NCI-H446 treated with DMSO at 0.1 percent for 48 hours (cell line): Measurements from ENCODE around the gene CDIPT.
A peak's percentile ranks its signal among the peaks of the same experiment; 100 is the strongest.
"Not testable (repeated sequence)": the region's sequence is repeated elsewhere in the genome, so short reads cannot be mapped to it uniquely, and the experiment has no call there.

Experiments
- DNase-seq: peaks from one replicate; lab custom pipeline; 2025; lab: John Stamatoyannopoulos, UW

CDIPT gene

DNA sequence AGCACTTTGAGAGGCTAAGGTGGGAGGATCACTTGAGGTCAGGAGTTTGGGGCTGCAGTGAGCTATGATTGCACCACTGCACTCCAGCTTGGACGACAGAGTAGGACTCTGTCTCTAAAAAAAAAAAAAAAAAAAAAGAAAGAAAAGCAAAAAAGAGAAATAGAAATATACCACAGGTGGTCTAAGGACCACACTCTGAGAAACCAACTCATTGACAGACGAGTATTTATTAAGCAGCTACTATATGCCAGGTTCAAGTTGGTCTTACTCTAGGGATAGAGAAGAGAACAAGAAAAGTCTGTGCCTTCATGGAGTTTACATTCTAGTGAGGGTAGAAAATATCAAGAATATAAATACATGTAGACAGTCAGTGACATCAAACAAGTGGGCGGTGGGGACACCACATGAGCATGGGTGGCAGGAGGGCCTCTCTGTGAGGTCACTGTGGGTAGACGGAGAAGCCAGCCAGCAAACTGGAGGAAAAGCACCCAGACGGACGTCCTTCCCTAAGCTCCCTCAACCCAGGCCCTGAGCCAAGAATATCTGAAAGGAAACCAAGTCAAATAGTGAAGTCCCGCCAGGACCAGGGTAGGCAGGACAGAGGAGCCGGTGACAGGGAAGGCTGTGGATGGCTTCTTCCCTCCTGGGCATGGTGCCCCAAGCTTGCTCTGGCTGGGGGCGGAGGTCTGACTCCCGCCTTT, 4.7 kb downstream of the CDIPT start:
- DNase-seq, result no peak

DNA sequence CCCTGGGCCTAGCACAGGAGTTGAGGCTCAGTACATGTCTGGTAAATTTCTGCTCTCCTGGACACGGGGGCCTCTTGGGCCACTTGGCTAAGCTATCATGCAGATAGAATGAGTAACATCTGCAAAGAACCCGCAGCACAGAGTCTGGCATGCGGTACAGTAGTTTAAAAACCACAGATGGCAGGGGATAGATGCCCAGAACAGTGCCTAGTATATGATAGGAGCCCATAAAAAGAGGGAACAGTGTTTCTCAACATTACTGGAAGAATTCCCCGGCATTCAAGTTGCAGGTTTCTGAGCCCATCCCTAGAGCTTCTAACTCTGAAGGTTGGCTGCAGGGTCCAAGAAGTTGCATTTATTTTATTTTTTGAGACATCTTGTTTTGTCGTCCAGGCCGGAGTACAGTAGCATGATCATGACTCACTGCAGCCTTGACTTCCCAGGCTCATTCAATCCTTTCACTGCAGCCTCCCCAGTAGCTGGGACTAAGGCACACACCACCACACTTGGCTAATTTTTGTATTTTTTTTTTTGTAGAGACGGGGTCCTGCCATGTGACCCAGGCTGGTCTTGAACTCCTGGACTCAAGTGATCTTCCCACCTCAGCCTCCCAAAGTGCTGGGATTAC, 5.8 kb downstream of the CDIPT start:
- DNase-seq, result peak; percentile 48

DNA sequence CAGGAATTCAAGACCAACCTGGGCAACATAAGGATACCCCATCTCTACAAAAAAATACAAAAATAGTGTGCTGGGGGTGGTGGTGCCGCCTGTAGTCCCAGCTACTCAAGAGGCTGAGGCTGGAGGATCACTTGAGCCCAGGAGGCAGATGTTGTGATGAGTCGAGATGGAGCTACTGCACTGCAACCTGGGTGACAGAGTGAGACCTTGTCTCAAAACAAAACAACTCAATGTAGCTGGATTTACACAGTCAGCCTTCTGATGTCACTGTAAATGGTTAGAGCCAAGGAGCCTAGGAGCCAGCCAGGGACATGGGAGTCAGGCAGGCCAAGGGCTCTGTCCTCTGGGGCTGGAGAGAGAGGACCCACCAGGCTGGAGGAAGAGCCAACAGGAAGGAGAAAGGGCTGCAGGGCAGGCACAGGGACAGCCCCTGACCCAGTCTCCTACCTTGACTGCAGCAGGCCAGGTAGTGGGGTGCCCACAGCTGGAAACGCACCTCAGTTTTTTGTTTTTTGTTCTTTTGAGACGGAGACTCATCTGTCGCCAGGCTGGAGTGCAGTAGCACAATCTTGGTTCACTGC, 8.4 kb downstream of the CDIPT start:
- no peak for DNase-seq

DNA sequence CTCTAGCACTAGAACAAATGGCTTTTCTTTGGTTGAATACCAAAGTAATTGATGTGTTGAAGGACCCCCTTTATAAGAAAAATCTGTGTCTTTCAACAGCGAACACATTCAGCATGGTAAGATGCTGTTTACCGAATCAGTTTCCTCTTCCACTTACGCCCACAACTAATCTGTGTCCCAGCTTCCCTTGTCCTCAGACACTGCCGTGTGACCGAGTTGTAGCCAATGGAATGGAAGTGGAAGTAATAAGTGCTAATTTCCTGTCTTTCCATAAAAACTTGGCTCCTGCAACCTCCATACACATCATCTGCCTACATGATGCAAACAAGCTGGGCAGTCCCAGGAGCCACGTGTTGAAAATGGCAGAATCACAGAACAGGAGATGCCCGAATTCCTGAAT, 10.4 kb downstream of the CDIPT start:
- no peak for DNase-seq

DNA sequence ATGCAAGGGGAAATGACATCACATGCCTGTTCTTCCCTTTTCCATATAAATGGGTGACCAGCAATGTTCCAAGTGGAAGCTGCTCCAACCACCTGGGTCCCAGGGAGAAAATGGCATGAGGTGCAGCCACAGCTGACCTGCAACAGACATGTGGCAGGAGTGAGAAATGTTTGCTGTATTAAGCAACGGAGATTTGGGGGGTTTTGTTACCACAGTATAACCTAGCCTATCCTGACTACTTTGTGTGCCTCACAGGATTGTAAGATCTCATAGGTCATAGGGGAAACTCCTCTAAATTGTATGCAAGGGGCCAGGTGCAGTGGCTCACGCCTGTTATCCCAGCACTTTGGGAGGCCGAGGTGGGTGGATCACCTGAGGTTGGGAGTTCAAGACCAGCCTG, 12.0 kb downstream of the CDIPT start:
- no peak for DNase-seq

DNA sequence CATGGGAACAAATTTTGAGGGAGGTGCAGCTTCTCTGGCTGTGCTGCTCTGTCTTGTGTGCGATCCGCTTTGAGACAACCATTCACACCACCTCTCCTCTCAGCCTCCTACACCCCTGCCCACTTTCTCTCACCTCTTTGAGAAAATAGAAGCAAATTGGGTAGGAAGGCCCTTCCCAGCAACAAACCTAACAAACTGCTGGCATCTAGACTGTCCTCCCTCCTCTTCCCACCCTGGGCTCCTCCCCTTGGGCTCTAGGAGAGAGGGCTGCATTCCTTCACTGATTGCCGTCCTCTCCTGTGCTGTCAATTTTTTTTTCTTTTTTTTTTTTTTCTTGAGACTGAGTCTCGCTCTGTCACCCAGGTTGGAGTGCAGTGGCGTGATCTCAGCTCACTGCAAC, 13.5 kb downstream of the CDIPT start:
- DNase-seq, result no peak

DNA sequence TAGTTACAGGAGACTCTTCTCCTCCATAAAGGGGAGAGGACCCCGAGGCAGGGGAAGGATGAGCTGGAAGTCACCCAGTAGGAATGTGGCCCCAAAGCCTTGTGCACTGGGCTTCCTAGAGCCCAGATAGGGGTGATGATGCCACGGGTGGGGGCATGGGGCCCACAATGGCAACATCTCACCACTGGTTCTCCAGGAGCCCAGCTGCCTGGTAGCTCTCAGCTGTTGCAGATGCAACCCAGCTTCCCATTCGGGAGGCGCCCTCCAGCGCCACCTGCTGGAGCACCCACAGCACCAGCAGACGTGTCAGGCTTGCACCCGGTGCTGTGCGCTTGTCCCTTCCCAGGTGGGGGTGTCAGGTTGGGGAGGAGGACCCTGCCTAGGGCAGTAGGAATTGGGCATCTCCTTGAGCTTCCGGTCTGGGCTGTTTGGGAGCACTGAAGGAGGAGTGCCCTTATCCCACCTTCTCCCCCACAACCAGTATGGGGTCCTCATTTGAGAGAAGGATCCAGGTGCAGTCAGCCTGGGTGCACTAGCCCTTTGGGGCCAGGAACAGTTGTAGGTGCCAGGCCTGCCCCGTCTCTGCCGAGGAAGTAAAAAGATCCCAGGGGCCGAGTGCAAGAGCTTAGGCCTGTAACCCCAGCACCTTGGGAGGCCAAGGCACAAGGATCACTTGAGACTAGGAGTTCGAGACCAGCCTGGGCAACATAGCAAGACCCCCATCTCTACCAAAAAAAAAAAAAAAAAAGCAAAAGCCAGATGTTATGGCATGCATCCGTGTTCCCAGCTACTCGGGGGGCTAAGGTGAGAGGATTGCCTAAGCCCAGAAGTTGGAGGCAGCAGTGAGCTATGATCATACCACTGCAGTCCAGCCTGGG, 14.4 kb downstream of the CDIPT start:
- no peak for DNase-seq

DNA sequence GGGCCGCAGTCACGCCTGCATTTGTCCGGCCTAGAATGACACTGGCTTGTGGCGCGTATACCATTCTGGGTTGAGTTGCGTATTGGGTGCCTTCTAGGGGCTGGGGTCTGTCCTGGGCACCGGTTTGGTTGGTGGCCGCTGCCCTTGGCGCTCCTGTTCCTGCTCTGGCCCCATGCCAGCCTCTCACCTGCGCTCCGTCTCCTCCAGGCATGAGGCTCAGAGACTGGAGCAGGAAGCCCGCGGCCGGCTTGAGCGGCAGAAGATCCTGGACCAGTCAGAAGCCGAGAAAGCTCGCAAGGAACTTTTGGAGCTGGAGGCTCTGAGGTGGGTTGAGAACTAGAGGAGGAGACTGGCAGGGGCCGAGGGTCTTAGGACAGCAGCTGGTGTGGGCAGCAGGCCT, 17.4 kb downstream of the CDIPT start:
- DNase-seq, result no peak

DNA sequence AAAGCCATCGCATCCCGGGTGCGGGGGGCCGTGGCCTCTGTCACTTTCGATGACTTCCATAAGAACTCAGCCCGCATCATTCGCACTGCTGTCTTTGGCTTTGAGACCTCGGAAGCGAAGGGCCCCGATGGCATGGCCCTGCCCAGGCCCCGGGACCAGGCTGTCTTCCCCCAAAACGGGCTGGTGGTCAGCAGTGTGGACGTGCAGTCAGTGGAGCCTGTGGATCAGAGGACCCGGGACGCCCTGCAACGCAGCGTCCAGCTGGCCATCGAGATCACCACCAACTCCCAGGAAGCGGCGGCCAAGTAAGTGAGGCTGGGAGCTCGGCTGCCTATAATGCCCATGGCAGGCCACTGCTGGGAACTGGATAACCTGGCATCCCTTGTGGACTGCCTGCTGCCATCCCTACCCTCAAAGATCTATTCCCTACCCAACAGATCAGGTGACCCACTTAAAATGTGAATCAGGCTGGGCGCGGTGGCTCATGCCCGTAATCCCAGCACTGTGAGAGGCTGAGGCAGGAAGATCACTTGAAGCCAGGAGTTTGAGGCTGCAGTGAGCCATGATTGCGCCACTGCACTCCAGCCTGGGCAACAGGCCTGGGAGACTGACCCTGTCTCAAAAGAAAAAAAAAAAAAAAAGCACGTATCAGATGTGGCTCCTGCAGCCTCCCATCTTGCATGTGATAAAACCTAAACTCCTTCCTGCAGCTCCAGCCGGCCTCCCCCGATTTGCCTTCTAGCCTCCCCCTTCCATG, 18.3 kb downstream of the CDIPT start:
- DNase-seq, result no peak

DNA sequence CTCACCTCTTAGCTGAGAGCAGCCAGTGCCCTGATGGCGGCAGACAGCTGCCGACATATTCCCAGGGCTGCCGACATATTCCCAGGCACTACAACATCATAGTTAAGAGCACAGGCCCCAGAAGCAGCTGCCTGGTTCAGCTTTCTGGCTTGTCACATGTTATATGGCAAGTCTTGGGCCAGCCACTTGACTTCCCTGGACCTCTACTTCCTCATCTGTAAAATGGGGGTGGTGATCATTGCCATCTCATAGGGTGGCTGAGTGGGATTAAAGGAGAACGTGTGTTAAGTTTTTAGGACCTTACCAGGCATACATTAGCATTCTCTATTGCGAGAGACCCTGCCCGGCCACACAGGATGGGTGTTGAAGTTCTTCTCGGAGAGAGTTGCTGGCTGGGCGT, 19.1 kb downstream of the CDIPT start:
- DNase-seq, result no peak

DNA sequence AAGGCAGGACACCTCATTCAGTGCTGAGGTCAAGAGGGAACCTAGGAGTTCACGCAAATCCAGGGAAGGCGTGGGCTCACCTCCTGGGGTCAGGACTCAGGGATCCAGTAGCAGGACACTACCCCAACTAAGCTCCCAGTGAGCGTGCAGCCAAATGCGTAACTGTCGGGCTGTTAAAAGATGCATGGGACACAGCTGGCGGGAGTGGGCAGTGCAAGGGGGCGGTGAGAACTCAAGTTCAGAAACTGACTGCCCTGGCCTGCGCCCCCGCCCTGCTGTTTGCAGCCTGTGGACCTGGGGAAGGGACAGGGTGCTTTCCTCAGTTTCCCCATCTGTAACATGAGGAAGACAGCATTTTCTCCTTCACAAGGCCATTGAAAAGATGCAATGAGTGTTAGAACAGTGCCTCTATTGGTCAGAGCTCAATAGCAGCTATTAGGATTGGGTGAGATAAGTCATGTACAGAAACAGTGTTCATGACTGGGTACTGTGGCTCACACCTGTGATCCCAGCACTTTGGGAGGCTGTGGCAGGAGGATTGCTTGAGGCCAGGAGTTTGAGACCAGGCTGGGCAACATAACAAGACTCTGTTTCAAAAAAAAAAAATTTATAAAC, 20.2 kb downstream of the CDIPT start:
- DNase-seq, result no peak

DNA sequence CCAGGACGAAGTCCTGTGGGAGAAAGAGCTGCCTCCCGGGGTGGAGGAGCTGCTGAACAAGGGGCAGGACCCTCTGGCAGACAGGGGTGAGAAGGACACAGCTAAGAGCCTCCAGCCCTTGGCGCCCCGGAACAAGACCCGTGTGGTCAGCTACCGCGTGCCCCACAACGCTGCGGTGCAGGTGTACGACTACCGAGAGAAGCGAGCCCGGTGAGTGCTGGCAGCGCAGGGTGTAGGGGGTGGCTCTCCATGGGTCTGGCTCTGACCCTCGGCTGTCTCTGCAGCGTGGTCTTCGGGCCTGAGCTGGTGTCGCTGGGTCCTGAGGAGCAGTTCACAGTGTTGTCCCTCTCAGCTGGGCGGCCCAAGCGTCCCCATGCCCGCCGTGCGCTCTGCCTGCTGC, 21.4 kb downstream of the CDIPT start:
- no peak for DNase-seq

DNA sequence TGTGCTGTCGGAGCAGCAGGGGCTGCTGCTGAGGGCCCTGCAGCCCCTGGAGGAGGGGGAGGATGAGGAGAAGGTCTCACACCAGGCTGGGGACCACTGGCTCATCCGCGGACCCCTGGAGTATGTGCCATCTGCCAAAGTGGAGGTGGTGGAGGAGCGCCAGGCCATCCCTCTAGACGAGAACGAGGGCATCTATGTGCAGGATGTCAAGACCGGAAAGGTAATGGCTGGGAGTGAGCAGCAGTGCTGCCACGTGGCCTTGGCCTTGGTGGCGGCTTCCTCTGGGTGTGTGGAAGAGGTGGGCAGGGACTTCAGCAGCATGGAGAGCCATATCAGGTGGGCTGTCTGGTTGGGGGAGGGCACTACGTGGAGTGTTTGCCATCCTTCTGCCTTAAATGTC, 22.8 kb downstream of the CDIPT start:
- DNase-seq, result no peak

DNA sequence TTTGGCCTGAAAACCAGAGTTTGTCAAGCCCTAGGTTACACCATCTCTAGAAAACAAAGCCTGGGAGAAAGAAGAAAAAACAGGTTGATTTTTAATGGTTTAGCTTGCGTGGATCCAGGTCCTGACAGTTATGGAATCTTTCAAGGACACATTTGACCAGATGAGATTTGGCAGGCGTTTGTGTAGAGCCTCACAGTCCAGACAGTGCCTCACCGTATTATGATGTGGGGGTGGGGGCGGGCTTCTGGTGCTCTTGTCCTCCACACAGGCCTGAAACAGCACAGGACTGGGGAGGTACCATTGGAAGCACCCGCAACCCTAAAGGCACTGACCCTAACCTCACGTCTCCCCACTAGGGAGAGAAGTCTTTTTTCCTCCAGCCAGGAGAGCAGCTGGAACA, 23.2 kb downstream of the CDIPT start:
- no peak for DNase-seq

DNA sequence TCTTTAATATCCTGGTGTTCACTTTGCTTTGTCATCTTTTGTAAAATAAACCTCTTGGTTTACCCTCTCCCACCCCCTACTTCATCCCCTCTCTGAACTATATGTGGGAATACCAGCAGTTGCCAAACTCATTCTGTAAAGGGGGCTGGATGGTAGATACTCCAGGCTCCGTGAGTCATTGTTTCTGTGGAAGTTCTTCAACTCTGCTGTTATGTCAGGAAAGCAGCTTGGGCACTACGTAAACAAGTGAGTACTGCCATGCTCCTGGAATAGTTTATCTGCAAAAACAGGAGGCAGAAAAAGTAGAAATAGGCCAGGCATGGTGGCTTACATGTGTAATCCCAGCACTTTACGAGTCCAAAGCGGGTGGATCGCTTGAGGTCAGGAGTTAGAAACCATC, 25.2 kb downstream of the CDIPT start:
- DNase-seq, result no peak

DNA sequence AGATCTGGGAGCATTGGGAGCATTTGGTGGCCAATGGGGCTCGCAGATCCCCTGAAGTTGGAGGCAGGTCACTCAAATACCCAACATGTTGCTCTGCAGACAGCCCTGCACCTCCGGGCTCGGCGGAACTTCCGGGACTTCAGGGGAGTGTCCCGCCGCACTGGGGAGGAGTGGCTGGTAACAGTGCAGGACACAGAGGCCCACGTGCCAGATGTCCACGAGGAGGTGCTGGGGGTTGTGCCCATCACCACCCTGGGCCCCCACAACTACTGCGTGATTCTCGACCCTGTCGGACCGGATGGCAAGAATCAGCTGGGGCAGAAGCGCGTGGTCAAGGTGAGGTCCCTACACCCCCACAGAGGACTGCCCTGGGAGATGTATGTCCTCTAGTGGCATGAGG, 26.4 kb downstream of the CDIPT start:
- DNase-seq, result no peak

DNA sequence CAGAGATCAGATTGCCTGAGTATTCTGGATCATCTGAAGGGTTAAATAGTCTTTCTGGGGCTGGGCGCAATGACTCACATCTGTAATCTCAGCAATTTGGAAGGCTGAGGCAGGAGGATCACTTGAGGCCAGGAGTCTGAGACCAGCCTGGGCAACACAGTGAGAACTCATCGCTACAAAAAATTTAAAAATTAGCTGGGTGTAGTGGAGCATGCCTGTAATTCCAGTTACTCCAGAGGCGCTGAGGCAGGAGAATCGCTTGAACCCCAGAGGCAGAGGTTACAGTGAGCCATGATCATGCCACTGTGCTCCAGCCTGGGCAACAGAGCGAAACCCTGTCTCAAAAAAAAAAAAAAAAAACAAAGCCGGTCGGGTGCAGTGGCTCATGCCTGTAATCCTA, 27.1 kb downstream of the CDIPT start:
- no peak for DNase-seq

DNA sequence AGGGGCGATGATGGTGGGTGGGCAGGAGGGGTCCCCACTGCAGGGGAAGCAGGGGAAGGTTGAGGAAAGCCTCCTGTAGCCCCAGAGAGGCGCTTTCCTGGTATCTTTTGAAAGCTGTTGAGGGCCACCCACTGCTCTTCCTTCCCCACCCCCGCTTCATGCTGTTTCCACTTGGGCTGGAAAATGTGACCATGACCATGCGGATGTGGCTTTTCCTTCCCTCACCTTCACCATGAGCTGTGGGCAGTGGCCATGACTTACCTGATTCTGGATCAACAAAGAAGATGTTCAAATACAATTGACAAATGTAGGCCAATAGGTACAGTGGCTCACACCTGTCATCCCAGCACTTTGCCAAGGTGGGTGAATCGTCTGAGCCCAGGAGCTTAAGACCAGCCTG, 28.9 kb downstream of the CDIPT start:
- no peak for DNase-seq

DNA sequence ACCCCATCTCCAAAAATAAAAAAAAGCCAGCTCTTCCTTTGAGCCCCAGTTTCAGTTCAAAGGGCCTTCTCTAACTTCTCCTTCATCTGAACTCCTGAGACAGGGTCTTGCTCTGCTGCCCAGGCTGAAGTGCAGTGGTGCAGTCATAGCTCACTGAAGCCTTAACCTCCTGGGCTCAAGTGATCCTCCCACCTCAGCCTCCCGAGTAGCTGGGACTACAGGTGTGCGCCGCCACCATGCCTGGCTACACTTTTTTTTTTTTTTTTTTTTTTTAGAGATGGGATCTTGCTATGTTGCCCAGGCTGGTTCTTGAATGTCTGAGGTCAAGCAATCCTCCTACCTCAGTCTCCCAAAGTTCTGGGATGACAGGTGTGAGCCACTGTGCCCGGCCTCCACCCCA, 29.8 kb downstream of the CDIPT start:
- not testable (repeated sequence) for DNase-seq

DNA sequence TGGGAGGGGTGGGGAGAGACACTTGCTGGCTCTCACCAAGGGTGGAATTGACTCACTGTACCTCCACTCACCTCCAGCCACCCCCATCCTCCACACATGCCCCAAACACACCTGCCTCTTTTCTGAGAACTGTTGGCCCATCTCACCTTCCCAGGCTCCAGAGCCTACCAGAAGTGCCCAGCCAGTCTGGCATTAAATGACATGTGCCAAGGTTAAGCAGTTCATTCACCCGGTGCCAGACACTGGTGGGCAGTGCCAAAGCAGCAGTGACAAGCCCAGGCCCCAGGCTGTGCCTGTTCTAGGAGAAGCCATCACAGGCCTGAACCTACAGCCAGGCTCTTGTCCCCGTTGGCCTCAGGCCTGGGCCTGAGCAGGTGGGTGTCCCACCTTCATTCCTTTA, 31.5 kb downstream of the CDIPT start:
- no peak for DNase-seq

DNA sequence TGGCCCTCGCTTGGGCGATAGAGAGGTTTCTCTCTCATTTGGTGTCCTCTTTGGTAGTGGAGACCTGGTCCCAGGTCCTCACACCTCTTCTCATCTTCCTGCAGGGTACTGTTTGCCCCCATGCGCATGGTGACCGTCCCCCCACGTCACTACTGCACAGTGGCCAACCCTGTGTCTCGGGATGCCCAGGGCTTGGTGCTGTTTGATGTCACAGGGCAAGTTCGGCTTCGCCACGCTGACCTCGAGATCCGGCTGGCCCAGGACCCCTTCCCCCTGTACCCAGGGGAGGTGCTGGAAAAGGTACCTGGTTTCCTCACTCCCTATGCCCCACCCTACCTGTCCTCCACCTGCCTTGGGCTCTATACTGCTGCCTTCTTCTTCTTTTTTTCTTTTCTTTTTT, 32.3 kb downstream of the CDIPT start:
- DNase-seq, result no peak

DNA sequence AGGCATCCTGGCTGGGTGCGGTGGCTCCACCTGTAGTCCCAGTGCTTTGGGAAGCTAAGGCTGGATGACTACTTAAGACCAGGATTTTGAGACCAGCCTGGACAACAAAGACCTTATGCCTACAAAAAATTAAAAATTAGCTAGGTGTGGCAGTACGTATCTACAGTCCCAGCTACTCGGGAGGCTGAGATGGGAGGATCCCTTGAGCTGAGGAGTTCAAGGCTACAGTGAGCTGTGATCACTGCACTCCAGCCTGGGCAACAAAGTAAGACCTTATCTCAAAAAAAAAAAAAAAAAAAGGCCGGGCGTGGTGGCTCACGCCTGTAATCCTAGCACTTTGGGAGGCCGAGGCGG, 36.7 kb downstream of the CDIPT start:
- no peak for DNase-seq
